Measurements from ENCODE around the gene CHN1.

DNA sequence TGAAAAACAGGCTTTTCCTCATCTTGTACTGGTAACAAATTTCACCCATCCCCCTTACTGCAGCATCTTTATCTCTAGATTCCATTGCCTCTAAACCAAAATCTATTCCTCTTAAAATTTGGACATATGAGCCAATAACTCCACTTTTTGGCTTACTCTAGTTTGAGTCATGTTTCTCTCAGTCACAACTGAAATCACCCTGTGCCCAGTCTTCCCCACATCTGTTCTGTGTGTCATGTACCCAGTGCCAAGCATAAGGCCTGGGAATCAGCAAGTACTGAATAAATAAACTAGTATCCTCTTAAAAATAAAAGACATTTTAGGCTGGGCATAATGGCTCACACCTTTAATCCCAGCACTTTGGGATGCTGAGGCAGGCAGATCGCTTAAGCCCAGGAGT lies 20.8 kb upstream of the CHN1 start:
- TF ChIP-seq, protein P1, sequence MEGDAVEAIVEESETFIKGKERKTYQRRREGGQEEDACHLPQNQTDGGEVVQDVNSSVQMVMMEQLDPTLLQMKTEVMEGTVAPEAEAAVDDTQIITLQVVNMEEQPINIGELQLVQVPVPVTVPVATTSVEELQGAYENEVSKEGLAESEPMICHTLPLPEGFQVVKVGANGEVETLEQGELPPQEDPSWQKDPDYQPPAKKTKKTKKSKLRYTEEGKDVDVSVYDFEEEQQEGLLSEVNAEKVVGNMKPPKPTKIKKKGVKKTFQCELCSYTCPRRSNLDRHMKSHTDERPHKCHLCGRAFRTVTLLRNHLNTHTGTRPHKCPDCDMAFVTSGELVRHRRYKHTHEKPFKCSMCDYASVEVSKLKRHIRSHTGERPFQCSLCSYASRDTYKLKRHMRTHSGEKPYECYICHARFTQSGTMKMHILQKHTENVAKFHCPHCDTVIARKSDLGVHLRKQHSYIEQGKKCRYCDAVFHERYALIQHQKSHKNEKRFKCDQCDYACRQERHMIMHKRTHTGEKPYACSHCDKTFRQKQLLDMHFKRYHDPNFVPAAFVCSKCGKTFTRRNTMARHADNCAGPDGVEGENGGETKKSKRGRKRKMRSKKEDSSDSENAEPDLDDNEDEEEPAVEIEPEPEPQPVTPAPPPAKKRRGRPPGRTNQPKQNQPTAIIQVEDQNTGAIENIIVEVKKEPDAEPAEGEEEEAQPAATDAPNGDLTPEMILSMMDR (optimal IDR thresholded peaks at IDR 0.05 in 1 of 3, IDR thresholded peaks at IDR 0.05 in 1 of 3, conservative IDR thresholded peaks at IDR 0.05 in 1 of 3; ENCODE audit: extremely low read depth in 1 of 3, insufficient read depth in 2 of 3, low read length in 3 of 3): no peak
- TF ChIP-seq EZH2 (IDR thresholded peaks at IDR 0.05; ENCODE audit: low read length): no peak
